ENCODE results near the gene BAG2.

BAG2 gene

DNA sequence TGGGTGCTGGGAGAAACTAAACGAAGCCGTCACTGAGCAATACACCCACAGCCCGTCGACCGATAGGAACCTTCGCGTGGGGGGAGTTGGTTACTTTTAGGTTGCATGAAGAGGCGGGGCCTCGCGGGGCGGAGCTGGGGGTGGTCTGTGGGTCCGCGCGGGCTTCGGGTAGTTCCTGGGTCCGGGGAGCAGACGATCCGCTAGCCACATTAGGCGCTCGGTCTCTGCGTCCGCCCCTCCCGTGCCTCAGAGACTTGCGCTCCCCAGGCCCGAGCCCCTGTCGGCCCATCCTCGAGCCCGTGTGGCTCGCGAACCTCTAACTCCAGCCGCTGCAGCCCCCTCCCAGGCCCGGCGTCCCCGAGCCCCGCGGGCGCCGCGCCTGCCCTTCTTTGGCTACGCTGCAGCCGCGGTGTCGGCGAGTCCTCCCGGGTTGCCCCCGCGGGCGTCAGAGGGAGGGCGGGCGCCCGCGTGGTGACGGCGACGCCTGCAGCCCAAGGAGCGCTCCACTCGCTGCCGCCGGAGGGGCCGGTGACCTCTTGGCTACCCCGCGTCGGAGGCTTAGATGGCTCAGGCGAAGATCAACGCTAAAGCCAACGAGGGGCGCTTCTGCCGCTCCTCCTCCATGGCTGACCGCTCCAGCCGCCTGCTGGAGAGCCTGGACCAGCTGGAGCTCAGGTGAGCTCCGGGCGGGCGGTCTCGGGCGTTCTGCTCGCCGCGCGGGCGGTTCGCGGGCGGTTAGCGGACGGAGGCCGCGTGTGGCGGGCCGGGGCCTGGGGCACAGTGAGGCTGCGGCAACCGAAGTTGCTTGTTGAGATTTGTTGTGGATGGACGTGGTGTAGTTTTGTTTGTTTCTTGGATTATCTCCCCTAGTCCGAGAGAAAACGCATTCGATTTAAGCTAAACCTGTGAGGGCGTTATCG is at the start of gene BAG2:
BAG2 (plus strand) TSS at position 191 of the 920 bp plus-strand sequence; CDS start at position 563, 372 bp downstream.
- H3K4me1 Mint-ChIP-seq (ENCODE audit: low read depth), result peaks cover 40% of the 10 kb centered on the region

DNA sequence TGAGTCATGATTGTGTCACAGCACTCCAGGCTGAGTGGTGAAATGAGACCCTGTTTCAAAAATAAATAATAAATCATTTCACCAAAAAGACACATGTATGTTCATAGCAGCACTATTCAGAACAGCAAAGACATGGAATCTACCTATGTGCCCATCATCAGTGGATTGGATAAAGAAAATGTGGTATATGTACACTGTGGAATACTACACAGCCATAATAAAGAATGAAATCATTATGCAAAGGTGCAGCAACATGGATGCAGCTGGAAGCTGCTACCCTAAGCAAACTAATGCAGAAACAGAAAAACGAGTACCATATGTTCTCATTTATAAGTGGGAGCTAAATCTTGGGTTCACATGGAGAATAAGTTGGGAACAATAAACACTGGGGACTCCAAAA is 49.0 kb upstream of the BAG2 start:
- no peaks in the 10 kb centered on the region for H3K27me3 Mint-ChIP-seq (ENCODE audit: low read depth)
- peaks cover 59% of the 10 kb centered on the region for H3K36me3 Mint-ChIP-seq (ENCODE audit: low read depth)
- no peak overlapping the region for H3K27ac Mint-ChIP-seq
- no peak for DNase-seq (ENCODE audit: low spot score)
- H3K4me1 Mint-ChIP-seq (ENCODE audit: low read depth), result peaks cover 12% of the 10 kb centered on the region
- H3K9me3 Mint-ChIP-seq, result peaks cover 16% of the 10 kb centered on the region
- no peak overlapping the region for H3K4me3 Mint-ChIP-seq

More for the DNA sequence above, at the start of gene BAG2:
- DNase-seq (ENCODE audit: low spot score), result peak; percentile 94
- H3K27ac Mint-ChIP-seq, result peak within 1 kb of the TSS; percentile 97
- H3K9me3 Mint-ChIP-seq, result no peaks in the 10 kb centered on the region
- peaks cover 13% of the 10 kb centered on the region for H3K36me3 Mint-ChIP-seq (ENCODE audit: low read depth)
- H3K27me3 Mint-ChIP-seq (ENCODE audit: low read depth), result no peaks in the 10 kb centered on the region
- H3K4me3 Mint-ChIP-seq, result peak within 1 kb of the TSS; percentile 97

DNA sequence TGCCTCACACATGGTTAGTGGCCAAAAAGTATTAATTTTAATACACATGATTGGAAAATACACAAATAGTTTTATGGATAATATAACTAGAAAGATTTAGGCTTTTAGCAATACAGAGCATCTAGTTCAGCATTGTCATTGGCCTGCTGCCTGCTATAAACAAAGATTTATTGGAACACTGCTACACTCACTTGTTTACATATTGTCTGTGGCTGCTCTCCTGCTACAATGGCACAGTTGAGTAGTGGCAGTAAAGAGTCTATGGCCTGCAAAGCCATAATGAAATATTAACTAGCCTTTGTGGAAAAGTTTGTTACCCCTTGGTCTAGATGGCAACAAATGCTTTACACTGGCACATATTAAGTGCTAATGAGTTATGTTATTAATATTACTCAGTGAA is 44.4 kb upstream of the BAG2 start:
- H3K27me3 Mint-ChIP-seq (ENCODE audit: low read depth), result no peaks in the 10 kb centered on the region
- no peaks in the 10 kb centered on the region for H3K9me3 Mint-ChIP-seq
- H3K4me1 Mint-ChIP-seq (ENCODE audit: low read depth), result peaks cover 18% of the 10 kb centered on the region
- no peak for DNase-seq (ENCODE audit: low spot score)
- no peak overlapping the region for H3K27ac Mint-ChIP-seq
- H3K36me3 Mint-ChIP-seq (ENCODE audit: low read depth), result peaks cover 29% of the 10 kb centered on the region
- H3K4me3 Mint-ChIP-seq, result no peak overlapping the region

DNA sequence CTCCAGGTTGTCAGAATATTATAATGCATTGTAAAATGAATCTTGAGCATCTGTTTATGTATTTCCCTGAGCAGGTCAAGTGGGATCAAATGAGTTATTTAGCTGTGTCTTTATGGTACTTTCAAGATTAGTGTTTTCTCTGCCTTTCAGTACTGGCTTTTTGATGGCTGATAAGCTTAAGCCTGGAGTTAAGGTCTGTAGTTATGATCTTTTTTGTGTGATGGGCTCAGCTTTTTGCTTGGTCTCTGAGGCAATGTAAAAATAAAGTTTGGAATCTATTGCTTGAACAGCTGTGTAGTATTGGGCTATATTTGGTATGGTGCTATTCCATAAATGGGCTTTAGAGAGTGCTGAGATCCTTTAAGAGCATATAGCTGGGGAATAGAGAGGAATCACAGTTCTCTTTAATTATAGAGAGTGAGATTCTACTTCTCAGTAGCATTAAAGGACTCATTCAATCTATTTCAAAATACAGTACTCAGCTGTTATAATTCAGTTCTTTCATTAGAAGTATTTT is 41.4 kb upstream of the BAG2 start:
- H3K27me3 Mint-ChIP-seq (ENCODE audit: low read depth), result no peaks in the 10 kb centered on the region
- H3K4me1 Mint-ChIP-seq (ENCODE audit: low read depth), result peaks cover 13% of the 10 kb centered on the region
- DNase-seq (ENCODE audit: low spot score), result no peak
- H3K9me3 Mint-ChIP-seq, result no peaks in the 10 kb centered on the region
- peaks cover 26% of the 10 kb centered on the region for H3K36me3 Mint-ChIP-seq (ENCODE audit: low read depth)
- no peak overlapping the region for H3K27ac Mint-ChIP-seq
- H3K4me3 Mint-ChIP-seq, result no peak overlapping the region

DNA sequence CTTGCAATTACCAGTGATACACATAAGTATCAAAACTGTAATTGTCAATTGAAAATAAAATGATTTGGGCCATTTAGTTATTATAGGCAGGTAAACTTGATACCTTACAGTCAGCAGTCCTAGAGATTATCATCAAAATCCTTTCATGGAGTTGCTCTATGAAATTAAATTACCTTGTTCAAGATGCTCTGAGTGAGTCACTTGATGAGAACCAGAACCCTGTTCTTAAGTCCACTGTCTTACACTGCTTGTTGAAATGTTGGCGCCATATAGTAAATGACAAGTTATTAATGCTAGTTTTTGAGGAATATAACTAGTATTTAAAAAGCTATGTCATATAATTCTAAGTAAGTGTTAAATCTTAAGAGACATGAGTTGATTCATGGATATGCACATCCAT is 37.2 kb upstream of the BAG2 start:
- Mint-ChIP-seq H3K36me3 (ENCODE audit: low read depth) (peaks cover 38% of the 10 kb centered on the region), H3K4me1 (ENCODE audit: low read depth) (peaks cover 17% of the 10 kb centered on the region), H3K27ac (no peak overlapping the region), H3K9me3 (no peaks in the 10 kb centered on the region), H3K27me3 (ENCODE audit: low read depth) (no peaks in the 10 kb centered on the region), H3K4me3 (no peak overlapping the region)
- DNase-seq (ENCODE audit: low spot score), result no peak

DNA sequence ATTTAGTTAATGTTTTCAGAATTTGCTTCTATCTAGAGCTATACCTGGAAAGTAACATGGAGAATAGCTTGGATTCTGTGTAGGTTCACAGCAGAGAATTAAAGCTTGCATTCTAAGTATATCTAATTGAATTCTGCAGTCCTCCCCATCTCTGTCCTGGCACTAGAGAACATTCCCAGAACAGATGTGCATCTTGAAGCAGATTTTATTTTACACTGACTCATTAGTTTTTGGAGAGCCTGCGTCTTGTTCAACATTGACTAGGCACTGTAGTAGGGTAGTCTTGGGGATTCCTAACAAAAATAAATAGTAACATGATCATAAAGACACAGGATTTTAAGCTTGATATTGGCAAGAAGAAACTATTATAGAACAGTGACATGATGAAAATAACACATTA is 36.2 kb upstream of the BAG2 start:
- no peak overlapping the region for H3K27ac Mint-ChIP-seq
- H3K4me3 Mint-ChIP-seq, result no peak overlapping the region
- peaks cover 12% of the 10 kb centered on the region for H3K4me1 Mint-ChIP-seq (ENCODE audit: low read depth)
- H3K9me3 Mint-ChIP-seq, result no peaks in the 10 kb centered on the region
- no peak for DNase-seq (ENCODE audit: low spot score)
- H3K27me3 Mint-ChIP-seq (ENCODE audit: low read depth), result no peaks in the 10 kb centered on the region
- H3K36me3 Mint-ChIP-seq (ENCODE audit: low read depth), result peaks cover 39% of the 10 kb centered on the region

DNA sequence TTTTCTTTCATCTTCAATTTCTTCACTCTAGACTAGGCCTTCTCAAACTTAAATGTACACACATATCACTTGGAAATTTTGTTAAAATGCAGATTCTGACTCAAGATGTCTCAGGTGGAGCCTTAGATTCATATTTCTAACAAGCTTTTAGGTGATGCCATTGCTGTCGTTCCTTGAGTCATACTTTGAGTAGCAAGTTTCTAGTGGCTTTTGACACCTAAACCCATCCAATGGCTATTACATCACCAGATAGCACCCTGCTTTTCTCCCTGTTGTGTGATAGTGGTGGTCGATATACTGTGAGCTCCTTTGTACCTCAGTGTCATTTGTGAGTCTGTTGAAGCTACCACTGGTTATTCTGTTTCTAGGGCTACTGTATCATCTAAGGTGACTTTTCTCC is 34.8 kb upstream of the BAG2 start:
- H3K4me1 Mint-ChIP-seq (ENCODE audit: low read depth), result peaks cover 14% of the 10 kb centered on the region
- peaks cover 49% of the 10 kb centered on the region for H3K36me3 Mint-ChIP-seq (ENCODE audit: low read depth)
- H3K27ac Mint-ChIP-seq, result no peak overlapping the region
- no peak for DNase-seq (ENCODE audit: low spot score)
- H3K4me3 Mint-ChIP-seq, result no peak overlapping the region
- H3K9me3 Mint-ChIP-seq, result no peaks in the 10 kb centered on the region
- H3K27me3 Mint-ChIP-seq (ENCODE audit: low read depth), result no peaks in the 10 kb centered on the region

DNA sequence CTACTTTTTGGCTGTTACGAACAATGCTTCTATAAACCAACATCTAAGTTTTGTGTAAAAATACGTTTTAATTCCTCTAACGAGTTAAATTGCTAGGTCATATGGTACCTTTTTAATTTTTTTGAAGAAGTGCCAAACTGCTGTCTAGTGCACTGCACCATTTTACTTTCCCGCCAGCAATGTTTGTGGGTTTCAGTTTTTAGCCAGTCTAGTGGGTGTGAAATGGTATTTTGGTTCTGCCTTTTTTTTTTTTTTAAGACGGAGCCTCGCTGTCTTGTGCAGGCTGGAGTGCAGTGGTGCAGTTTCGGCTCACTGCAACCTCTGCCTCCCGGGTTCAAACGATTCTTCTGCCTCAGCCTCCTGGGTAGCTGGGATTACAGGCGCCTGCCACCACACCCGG is 34.1 kb upstream of the BAG2 start:
- no peak overlapping the region for H3K4me3 Mint-ChIP-seq
- peaks cover 16% of the 10 kb centered on the region for H3K4me1 Mint-ChIP-seq (ENCODE audit: low read depth)
- no peaks in the 10 kb centered on the region for H3K27me3 Mint-ChIP-seq (ENCODE audit: low read depth)
- peaks cover 54% of the 10 kb centered on the region for H3K36me3 Mint-ChIP-seq (ENCODE audit: low read depth)
- H3K27ac Mint-ChIP-seq, result no peak overlapping the region
- DNase-seq (ENCODE audit: low spot score), result no peak
- no peaks in the 10 kb centered on the region for H3K9me3 Mint-ChIP-seq

DNA sequence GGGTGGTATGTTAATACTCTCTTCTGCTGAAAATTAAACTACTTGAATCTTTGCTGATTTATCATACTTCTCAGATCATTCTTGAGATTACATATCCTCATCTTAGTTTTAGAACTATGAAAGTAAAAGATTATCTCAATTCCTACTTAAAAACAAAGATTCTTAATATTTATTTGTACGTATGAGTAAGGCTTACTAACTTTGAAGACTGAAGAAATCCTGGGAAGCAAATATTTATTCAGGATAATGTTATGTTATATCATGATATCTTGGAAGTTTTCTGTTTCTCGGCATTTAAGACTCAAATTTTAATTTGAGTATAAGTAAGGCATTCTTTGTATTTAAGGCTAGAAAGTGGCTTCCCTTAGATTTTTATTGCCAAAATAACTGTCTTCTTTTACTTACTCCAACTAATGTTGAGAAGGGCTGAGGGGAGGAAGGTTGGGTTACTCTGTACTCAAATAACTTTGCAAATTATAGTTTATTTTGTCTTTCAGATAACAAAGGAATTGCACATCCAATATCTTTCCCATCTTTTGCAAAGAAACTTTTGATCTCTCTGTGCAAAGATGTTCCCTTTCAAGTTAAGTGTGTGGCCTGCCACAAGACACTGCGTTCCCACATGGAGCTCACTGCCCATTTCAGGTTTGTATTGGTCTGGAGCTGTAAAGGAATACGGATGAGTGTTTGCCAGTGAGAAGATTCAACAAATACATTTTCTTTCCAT is 30.5 kb upstream of the BAG2 start:
- DNase-seq (ENCODE audit: low spot score), result no peak
- H3K27me3 Mint-ChIP-seq (ENCODE audit: low read depth), result no peaks in the 10 kb centered on the region
- H3K36me3 Mint-ChIP-seq (ENCODE audit: low read depth), result peaks cover 61% of the 10 kb centered on the region
- H3K4me1 Mint-ChIP-seq (ENCODE audit: low read depth), result peaks cover 19% of the 10 kb centered on the region
- no peak overlapping the region for H3K4me3 Mint-ChIP-seq
- no peak overlapping the region for H3K27ac Mint-ChIP-seq
- H3K9me3 Mint-ChIP-seq, result peaks cover 3% of the 10 kb centered on the region

DNA sequence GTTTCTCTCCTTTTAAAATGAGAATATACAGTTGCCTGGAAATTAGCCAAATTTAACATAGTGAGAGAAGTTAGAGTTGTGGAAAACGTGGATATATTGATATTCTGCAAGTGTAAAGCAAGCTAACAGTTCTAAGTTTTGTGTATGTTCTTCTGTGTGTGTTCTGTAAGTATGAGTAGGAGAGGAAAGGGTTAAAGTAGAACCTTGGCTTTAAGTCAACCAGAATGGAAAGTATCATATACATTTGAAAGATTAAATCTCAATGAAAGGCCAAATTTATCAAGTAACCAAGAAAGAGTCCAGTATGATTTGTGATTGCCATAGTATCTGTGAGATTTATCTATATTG is 30.0 kb upstream of the BAG2 start:
- Mint-ChIP-seq H3K4me1 (ENCODE audit: low read depth) (peaks cover 19% of the 10 kb centered on the region), H3K36me3 (ENCODE audit: low read depth) (peaks cover 60% of the 10 kb centered on the region), H3K9me3 (peaks cover 3% of the 10 kb centered on the region), H3K4me3 (no peak overlapping the region), H3K27ac (no peak overlapping the region), H3K27me3 (ENCODE audit: low read depth) (no peaks in the 10 kb centered on the region)
- no peak for DNase-seq (ENCODE audit: low spot score)

DNA sequence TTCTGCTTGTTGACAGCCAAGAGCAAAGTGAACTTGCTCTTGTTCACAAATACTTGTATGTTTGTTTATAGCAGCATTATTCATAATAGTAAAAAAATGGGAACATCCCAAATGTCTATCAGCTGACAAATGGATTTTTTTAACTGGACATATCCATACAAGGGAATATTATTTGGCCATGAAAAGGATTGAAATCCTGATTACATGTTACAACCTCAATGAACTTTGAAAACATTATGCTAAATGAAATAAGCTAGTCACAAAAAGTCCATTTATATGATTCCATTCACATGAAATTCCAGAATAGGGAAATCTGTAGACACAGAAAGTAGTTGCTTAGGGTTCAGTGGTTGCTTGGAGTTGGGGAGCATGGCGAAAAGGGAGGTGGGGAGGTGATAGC is 28.4 kb upstream of the BAG2 start:
- no peak overlapping the region for H3K4me3 Mint-ChIP-seq
- H3K36me3 Mint-ChIP-seq (ENCODE audit: low read depth), result peaks cover 67% of the 10 kb centered on the region
- peaks cover 33% of the 10 kb centered on the region for H3K4me1 Mint-ChIP-seq (ENCODE audit: low read depth)
- no peak overlapping the region for H3K27ac Mint-ChIP-seq
- no peak for DNase-seq (ENCODE audit: low spot score)
- no peaks in the 10 kb centered on the region for H3K27me3 Mint-ChIP-seq (ENCODE audit: low read depth)
- H3K9me3 Mint-ChIP-seq, result peaks cover 3% of the 10 kb centered on the region

DNA sequence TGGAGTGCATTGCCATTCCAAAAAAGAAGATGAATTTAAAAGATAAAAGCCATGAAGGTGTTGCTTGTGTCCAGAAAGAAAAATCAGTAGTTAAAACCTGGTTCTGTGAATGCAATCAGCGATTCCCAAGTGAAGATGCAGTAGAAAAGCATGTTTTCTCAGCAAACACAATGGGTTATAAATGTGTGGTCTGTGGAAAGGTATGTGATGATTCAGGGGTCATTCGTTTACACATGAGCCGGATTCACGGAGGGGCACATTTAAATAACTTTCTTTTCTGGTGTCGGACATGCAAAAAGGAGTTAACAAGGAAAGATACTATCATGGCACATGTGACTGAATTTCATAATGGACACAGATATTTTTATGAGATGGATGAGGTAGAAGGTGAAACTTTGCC is 24.7 kb upstream of the BAG2 start:
- Mint-ChIP-seq H3K36me3 (ENCODE audit: low read depth) (peaks cover 72% of the 10 kb centered on the region), H3K27me3 (ENCODE audit: low read depth) (no peaks in the 10 kb centered on the region)

DNA sequence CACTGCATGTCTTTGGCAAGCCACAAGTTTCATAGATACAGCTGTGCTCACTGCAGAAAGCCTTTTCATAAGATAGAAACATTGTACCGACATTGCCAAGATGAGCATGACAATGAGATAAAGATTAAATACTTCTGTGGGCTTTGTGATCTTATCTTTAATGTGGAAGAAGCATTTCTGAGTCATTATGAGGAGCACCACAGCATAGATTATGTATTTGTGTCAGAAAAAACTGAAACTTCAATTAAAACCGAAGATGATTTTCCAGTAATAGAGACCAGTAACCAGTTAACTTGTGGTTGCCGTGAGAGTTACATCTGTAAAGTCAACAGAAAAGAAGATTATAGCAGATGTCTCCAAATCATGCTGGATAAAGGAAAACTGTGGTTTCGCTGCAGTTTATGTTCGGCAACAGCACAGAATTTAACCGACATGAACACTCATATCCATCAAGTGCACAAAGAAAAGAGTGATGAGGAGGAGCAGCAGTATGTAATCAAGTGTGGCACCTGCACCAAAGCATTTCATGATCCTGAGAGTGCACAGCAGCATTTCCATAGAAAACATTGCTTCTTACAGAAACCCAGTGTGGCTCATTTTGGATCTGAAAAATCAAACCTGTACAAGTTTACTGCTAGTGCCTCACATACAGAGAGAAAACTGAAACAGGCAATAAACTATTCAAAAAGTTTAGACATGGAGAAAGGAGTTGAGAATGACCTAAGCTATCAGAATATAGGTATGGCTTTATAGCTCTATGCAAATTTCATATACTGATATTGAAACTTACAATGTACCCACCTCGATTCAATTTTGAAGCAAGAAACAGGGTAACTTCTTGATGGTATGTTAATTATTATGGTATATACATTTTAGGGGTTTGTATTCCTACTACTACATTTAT is 23.9 kb upstream of the BAG2 start:
- peak overlapping the region; percentile 85 for H3K27ac Mint-ChIP-seq
- peaks cover 34% of the 10 kb centered on the region for H3K4me1 Mint-ChIP-seq (ENCODE audit: low read depth)
- peak; percentile 41 for DNase-seq (ENCODE audit: low spot score)

More for the DNA sequence above, 24.7 kb upstream of the BAG2 start:
- Mint-ChIP-seq H3K4me1 (ENCODE audit: low read depth) (peaks cover 36% of the 10 kb centered on the region), H3K9me3 (peaks cover 3% of the 10 kb centered on the region), H3K4me3 (peak overlapping the region; percentile 78), H3K27ac (peak overlapping the region; percentile 85)
- DNase-seq (ENCODE audit: low spot score), result no peak

More for the DNA sequence above, 23.9 kb upstream of the BAG2 start:
- Mint-ChIP-seq H3K9me3 (peaks cover 3% of the 10 kb centered on the region), H3K27me3 (ENCODE audit: low read depth) (no peaks in the 10 kb centered on the region), H3K36me3 (ENCODE audit: low read depth) (peaks cover 70% of the 10 kb centered on the region), H3K4me3 (peak overlapping the region; percentile 78)

Measured in T-helper 2 cell treated with Interferon-gamma antibody and Interleukin-4, amounts not matched to agents 5 μg/mL and 100 μg/mL, for 36 hours (primary cell).